Measurements from ENCODE around the gene RPL29.
"Not testable (repeated sequence)": the region's sequence is repeated elsewhere in the genome, so short reads cannot be mapped to it uniquely, and the experiment has no call there.

The RPL29 gene

DNA sequence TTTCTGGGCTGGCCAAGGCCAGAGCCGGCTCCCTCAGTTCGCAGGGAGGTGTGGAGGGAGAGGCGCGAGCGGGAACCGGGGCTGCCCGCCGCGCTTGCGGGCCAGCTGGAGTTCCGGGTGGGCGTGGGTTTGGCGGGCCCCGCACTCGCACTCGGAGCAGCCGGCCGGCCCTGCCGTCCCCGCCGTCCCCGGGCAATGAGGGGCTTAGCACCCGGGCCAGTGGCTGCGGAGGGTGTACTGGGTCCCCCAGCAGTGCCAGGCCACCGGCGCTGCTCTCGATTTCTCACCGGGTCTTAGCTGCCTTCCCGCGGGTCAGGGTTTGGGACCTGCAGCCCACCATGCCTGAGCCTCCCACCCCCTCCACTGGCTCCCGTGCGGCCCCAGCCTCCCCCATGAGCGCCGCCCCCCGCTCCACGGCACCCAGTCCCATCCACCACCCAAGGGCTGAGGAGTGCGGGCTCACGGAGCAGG, 5.2 kb downstream of the RPL29 start:
- peaks cover 11% of the 10 kb centered on the region for H3K4me1 ChIP-seq (ENCODE audit: control insufficient read depth, insufficient read depth, low read length)
- peak overlapping the region; percentile 42 for H3K27ac ChIP-seq (ENCODE audit: low read depth, low read length)
- H3K9me3 ChIP-seq (ENCODE audit: control insufficient read depth, insufficient read depth, low read length); H3K9ac ChIP-seq (ENCODE audit: low read depth, low read length); H3K27me3 ChIP-seq (ENCODE audit: control insufficient read depth, insufficient read depth, low read length); H3K4me3 ChIP-seq (ENCODE audit: low read depth, low read length): not testable (repeated sequence)
- H3K36me3 ChIP-seq (ENCODE audit: control insufficient read depth, insufficient read depth, low read length) = peaks cover 38% of the 10 kb centered on the region

DNA sequence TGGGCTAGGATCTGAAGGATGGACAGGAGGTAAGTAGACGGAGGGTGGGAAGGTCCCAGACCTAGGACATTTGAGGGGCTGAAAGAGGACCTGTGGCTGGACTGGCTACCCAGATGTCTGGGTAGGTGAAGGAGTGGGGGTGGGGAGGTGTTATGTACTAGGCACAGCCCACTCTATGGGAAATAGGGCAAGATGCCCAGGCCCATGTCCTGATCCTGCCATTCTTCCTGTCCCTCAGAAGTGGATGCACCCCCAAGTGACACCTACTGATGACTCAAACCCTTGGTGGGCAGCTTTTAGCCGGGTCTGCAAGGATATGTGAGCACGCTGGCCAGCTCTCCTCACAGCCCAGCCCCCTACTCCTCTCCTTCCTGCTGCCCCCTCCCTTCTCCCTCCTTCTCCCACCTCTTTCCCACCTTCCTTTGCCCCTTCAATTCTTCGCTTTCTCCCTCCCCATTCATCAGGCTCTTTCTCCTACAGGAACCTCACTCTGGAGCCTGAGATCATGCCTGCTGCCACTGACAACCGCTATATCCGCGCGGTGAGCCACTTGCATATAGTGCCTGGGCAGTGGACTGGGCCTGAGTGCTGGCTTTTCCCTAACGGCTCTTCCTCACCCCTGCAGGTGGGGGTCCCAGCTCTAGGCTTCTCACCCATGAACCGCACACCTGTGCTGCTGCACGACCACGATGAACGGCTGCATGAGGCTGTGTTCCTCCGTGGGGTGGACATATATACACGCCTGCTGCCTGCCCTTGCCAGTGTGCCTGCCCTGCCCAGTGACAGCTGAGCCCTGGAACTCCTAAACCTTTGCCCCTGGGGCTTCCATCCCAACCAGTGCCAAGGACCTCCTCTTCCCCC, 7.2 kb downstream of the RPL29 start:
- H3K4me3 ChIP-seq (ENCODE audit: low read depth, low read length) = no peak overlapping the region
- no peaks in the 10 kb centered on the region for H3K9me3 ChIP-seq (ENCODE audit: control insufficient read depth, insufficient read depth, low read length)
- H3K36me3 ChIP-seq (ENCODE audit: control insufficient read depth, insufficient read depth, low read length) = peaks cover 21% of the 10 kb centered on the region
- H3K9ac ChIP-seq (ENCODE audit: low read depth, low read length) = no peak overlapping the region
- H3K4me1 ChIP-seq (ENCODE audit: control insufficient read depth, insufficient read depth, low read length) = 0 out of 2 replicates have a peak, but pooled peaks cover 4% of the 10 kb centered on the region
- no peak overlapping the region for H3K27ac ChIP-seq (ENCODE audit: low read depth, low read length)
- H3K27me3 ChIP-seq (ENCODE audit: control insufficient read depth, insufficient read depth, low read length) = no peaks in the 10 kb centered on the region

GRCh38 chr3:51987568-51987967, 8.1 kb downstream of the RPL29 start:
- peaks cover 13% of the 10 kb centered on the region for H3K36me3 ChIP-seq (ENCODE audit: control insufficient read depth, insufficient read depth, low read length)
- 0 out of 2 replicates have a peak, but pooled peaks cover 4% of the 10 kb centered on the region for H3K4me1 ChIP-seq (ENCODE audit: control insufficient read depth, insufficient read depth, low read length)
- H3K27me3 ChIP-seq (ENCODE audit: control insufficient read depth, insufficient read depth, low read length) = no peaks in the 10 kb centered on the region
- H3K9ac ChIP-seq (ENCODE audit: low read depth, low read length) = no peak overlapping the region
- no peak overlapping the region for H3K4me3 ChIP-seq (ENCODE audit: low read depth, low read length)
- H3K27ac ChIP-seq (ENCODE audit: low read depth, low read length) = no peak overlapping the region
- no peaks in the 10 kb centered on the region for H3K9me3 ChIP-seq (ENCODE audit: control insufficient read depth, insufficient read depth, low read length)

DNA sequence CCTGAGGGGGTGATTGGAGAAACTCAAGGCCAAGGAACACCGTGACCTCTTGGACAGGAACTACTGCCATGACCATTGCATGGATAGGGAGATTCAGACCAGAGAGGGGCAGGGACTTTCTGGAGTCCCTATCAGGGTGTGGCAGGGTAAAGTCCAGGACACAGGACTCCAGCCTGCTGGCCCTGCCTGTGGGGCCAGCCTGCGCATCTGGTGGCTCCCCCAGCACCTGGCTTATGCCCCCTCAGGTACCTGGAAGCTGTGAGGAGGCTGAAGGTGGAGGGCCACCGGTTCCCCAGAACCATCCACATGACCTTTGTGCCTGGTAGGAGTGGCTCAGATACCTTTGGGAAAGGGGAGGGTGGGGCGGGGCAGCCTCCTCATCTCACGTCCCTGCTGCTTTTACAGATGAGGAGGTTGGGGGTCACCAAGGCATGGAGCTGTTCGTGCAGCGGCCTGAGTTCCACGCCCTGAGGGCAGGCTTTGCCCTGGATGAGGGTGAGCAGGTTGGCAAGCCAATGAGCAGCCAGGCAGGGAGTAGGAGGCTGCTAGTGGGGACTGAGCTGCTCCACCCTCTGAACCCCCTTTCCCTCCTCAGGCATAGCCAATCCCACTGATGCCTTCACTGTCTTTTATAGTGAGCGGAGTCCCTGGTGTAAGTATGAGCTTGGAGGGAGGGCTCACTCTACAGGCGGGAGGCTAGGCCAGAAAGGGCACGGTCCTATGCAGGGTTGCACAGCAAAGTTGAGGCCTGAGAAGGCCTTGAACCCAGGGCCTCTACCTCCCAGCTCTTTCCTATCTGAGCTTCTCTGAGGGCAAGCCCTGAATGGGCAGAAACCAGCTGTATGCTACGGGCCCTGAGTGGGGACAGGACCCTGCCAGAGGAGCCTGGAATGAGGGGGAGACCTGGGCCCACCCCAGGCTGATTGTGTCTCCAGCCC, 9.4 kb downstream of the RPL29 start:
- Histone ChIP-seq H3K9ac (ENCODE audit: low read depth, low read length) (no peak overlapping the region), H3K27ac (ENCODE audit: low read depth, low read length) (no peak overlapping the region), H3K9me3 (ENCODE audit: control insufficient read depth, insufficient read depth, low read length) (no peaks in the 10 kb centered on the region), H3K4me3 (ENCODE audit: low read depth, low read length) (no peak overlapping the region), H3K27me3 (ENCODE audit: control insufficient read depth, insufficient read depth, low read length) (no peaks in the 10 kb centered on the region), H3K36me3 (ENCODE audit: control insufficient read depth, insufficient read depth, low read length) (peaks cover 3% of the 10 kb centered on the region; the same call in 1 of the 2 replicates), H3K4me1 (ENCODE audit: control insufficient read depth, insufficient read depth, low read length) (peaks cover 8% of the 10 kb centered on the region; the same call in 1 of the 2 replicates)

DNA sequence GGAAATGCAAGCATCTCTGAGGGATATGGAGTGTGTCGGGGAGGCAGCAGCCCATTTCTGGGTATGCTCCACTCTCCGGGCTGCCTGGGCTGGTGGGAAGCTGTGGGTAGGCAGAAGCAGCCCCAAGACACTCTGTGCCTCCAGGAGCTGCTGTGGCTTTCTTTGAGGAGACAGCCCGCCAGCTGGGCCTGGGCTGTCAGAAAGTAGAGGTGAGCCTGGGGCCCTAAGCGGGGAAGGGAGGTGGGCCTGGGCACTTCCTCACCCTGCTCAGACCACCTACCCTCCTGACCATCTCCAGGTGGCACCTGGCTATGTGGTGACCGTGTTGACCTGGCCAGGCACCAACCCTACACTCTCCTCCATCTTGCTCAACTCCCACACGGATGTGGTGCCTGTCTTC, 10.6 kb downstream of the RPL29 start:
- Histone ChIP-seq H3K9ac (ENCODE audit: low read depth, low read length) (no peak overlapping the region), H3K4me1 (ENCODE audit: control insufficient read depth, insufficient read depth, low read length) (peaks cover 8% of the 10 kb centered on the region; the same call in 1 of the 2 replicates), H3K27me3 (ENCODE audit: control insufficient read depth, insufficient read depth, low read length) (no peaks in the 10 kb centered on the region), H3K9me3 (ENCODE audit: control insufficient read depth, insufficient read depth, low read length) (no peaks in the 10 kb centered on the region), H3K27ac (ENCODE audit: low read depth, low read length) (no peak overlapping the region), H3K36me3 (ENCODE audit: control insufficient read depth, insufficient read depth, low read length) (peaks cover 3% of the 10 kb centered on the region; the same call in 1 of the 2 replicates), H3K4me3 (ENCODE audit: low read depth, low read length) (no peak overlapping the region)

GRCh38 chr3:51984269-51984647, 11.4 kb downstream of the RPL29 start:
- Histone ChIP-seq H3K27me3 (ENCODE audit: control insufficient read depth, insufficient read depth, low read length) (no peaks in the 10 kb centered on the region), H3K36me3 (ENCODE audit: control insufficient read depth, insufficient read depth, low read length) (peaks cover 3% of the 10 kb centered on the region; the same call in 1 of the 2 replicates), H3K4me1 (ENCODE audit: control insufficient read depth, insufficient read depth, low read length) (peaks cover 8% of the 10 kb centered on the region; the same call in 1 of the 2 replicates), H3K9me3 (ENCODE audit: control insufficient read depth, insufficient read depth, low read length) (no peaks in the 10 kb centered on the region), H3K9ac (ENCODE audit: low read depth, low read length) (no peak overlapping the region), H3K27ac (ENCODE audit: low read depth, low read length) (no peak overlapping the region), H3K4me3 (ENCODE audit: low read depth, low read length) (no peak overlapping the region)

DNA sequence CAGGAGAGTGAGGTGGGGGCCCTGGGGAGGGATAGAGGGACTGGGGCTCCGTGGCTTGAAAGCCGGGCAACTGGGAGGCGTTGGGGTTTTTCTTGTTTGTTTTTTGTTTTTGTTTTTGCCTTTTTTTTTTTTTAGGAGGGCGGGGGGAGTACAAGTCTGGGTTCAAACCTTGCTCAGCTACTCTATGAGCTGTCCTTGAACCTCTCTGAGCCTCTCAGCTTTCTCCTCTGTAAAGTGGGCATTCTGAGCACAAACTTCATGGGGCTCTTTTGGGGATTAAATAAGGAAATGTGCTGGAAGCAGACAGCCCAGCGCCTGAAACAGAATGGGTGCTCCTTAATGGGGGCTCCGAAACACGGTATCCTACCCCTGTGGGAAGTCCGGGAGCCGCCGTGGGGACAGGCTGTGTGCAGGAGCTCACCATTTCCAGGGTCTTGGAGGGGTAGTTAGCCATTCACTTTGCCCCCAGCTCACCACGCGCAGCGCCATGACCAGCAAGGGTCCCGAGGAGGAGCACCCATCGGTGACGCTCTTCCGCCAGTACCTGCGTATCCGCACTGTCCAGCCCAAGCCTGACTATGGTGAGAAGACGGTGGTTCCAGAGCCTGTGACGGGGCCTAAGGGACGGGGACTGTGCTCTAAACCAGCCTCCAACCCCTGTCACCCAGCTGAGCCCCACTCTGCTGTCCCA, 12.0 kb downstream of the RPL29 start:
- H3K27ac ChIP-seq (ENCODE audit: low read depth, low read length) = peak overlapping the region; percentile 94
- no peaks in the 10 kb centered on the region for H3K36me3 ChIP-seq (ENCODE audit: control insufficient read depth, insufficient read depth, low read length)
- no peaks in the 10 kb centered on the region for H3K9me3 ChIP-seq (ENCODE audit: control insufficient read depth, insufficient read depth, low read length)
- peak overlapping the region; percentile 59 for H3K9ac ChIP-seq (ENCODE audit: low read depth, low read length)
- peak overlapping the region; percentile 76 for H3K4me3 ChIP-seq (ENCODE audit: low read depth, low read length)
- no peaks in the 10 kb centered on the region for H3K27me3 ChIP-seq (ENCODE audit: control insufficient read depth, insufficient read depth, low read length)
- H3K4me1 ChIP-seq (ENCODE audit: control insufficient read depth, insufficient read depth, low read length) = peaks cover 8% of the 10 kb centered on the region; the same call in 1 of the 2 replicates

DNA sequence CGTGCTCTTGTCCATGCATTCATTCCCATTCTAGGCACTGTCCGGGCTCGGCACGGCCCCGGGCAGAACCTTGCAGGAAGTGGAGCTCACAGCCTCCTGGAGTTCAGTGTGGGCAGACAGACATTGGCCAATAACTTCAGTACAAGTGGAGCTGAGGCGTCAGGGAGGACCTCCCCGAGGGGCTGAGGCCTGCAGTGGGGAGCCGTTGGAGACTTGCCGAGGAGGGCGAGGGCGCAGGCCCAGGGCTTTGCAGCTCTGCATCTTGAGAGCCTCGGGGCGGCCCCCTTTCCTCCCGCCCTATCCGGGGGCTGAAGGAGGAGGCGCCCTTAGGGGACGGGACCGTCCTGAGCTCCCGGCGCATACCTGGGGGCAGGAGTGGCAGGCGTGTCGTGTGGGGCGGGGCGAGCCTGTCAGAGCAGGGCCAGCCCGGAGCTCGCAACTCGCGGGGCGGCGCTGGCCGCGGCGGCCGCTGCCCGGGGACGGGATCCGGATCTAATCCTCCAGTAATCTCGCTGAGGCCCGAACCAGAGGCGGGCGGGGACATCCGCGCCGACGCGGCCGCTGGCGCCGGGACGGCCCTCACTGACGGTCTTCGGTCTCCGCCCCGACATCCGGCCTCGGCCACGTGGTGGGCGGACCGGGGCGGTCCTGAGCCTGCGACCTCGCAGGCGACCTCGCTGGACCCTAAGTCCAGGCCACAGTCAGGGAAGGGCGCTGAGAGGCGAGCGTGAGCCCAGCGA, 12.7 kb downstream of the RPL29 start, which contains the start of gene ACY1:
Gene ACY1 (plus strand): TSS at position 698 of the 740 bp plus-strand sequence. CDS start 530 bp downstream, outside the sequence.
- peak within 1 kb of the TSS; percentile 59 for H3K9ac ChIP-seq (ENCODE audit: low read depth, low read length)
- H3K4me1 ChIP-seq (ENCODE audit: control insufficient read depth, insufficient read depth, low read length) = peaks cover 8% of the 10 kb centered on the region; the same call in 1 of the 2 replicates
- peak within 1 kb of the TSS; percentile 76 for H3K4me3 ChIP-seq (ENCODE audit: low read depth, low read length)
- peak within 1 kb of the TSS; percentile 94 for H3K27ac ChIP-seq (ENCODE audit: low read depth, low read length)
- no peaks in the 10 kb centered on the region for H3K9me3 ChIP-seq (ENCODE audit: control insufficient read depth, insufficient read depth, low read length)
- no peaks in the 10 kb centered on the region for H3K27me3 ChIP-seq (ENCODE audit: control insufficient read depth, insufficient read depth, low read length)
- H3K36me3 ChIP-seq (ENCODE audit: control insufficient read depth, insufficient read depth, low read length) = no peaks in the 10 kb centered on the region

DNA sequence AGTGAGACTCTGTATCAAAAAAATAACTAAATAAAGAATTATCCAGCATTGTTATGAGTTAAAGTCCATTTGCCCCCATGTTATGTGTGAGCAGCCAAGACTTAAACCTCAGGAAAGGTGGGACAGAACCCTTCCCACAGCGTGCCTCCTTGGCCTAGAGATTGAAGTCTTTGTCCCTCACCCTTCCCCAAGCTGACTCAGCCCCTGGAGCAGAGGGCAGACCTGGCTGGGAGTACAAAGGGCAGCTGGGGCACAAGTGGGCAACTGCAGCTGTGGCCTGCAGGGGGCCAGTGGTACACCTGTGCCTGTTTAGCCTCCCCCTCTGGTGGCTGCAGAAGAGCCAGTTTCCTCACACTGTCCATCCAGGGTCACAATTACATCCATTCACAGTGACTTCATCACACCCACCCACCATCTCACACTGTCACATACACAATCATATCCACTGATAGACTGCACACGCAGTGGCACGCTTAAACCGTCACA, 13.3 kb downstream of the RPL29 start:
- Histone ChIP-seq H3K27ac (ENCODE audit: low read depth, low read length) (peak overlapping the region; percentile 94), H3K36me3 (ENCODE audit: control insufficient read depth, insufficient read depth, low read length) (no peaks in the 10 kb centered on the region), H3K4me3 (ENCODE audit: low read depth, low read length) (peak overlapping the region; percentile 76), H3K9ac (ENCODE audit: low read depth, low read length) (peak overlapping the region; percentile 59), H3K27me3 (ENCODE audit: control insufficient read depth, insufficient read depth, low read length) (0 out of 2 replicates have a peak, but pooled peaks cover 2% of the 10 kb centered on the region), H3K9me3 (ENCODE audit: control insufficient read depth, insufficient read depth, low read length) (no peaks in the 10 kb centered on the region), H3K4me1 (ENCODE audit: control insufficient read depth, insufficient read depth, low read length) (peaks cover 8% of the 10 kb centered on the region; the same call in 1 of the 2 replicates)
